Ramos (cell line): ENCODE results near the gene GMFB.

Experiments
- in situ Hi-C: fragments of 300-500 bp; cut with MboI; formaldehyde crosslinking; loops from one replicate; pipeline ENCODE4 v1.14.3; 2022; ENCODE audit warnings: low sequenced_read_pairs; ENCODE audit not compliant: unreplicated experiment

Gene GMFB

DNA sequence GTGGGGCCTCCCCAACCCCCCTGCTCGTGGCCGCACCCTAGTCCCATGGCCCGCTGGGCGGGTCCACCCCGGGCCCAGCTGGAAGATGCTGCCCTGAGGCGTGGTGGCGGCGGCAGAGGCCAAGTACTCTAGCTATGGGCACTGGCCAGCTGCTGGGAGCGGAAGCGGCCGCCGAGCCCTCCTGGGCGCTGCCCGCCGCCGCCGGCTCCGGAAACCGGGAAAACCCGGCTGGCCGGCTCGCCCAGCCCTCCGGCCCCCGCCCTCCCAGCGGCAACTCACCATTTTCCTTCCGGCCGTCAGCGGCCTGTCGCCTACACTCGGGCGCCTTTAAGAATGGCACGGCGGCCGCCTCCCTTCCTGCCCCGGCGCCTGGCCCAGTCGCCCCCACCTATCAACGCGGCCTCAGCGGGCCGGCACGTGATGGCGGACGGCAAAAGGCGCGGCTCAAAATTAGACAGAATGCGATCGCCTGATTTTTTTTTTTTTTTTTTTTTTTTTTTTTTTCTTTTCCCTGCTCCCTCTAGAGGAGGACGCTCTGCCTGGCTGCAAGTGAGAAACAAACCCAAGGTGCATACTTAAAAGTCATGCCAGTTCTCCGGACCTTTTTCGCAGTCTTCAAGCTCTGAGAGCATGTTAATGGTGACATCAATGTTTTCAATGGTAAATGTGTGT is at the start of gene GMFB:
Gene GMFB, minus strand, starts transcription at position 335 of the 672 bp plus-strand sequence. Its CDS starts 53 bp downstream, at position 282.
- in situ Hi-C loops: no loop called here

DNA sequence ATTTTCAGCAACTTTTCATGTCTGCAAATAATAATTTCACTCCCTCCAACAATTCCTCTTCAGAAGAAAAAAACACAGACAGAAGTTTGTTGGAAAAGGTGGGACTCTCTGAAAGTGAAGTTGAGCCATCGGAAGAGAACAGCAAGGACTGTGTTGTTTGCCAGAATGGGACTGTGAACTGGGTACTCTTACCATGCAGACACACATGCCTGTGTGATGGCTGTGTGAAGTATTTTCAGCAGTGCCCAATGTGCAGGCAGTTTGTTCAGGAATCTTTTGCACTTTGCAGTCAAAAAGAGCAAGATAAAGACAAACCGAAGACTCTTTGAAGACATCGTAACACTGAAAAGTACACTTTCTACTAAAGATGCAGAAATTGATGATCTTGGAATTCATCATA is 49.3 kb upstream of the GMFB start:
- in situ Hi-C loops: no loop called here

DNA sequence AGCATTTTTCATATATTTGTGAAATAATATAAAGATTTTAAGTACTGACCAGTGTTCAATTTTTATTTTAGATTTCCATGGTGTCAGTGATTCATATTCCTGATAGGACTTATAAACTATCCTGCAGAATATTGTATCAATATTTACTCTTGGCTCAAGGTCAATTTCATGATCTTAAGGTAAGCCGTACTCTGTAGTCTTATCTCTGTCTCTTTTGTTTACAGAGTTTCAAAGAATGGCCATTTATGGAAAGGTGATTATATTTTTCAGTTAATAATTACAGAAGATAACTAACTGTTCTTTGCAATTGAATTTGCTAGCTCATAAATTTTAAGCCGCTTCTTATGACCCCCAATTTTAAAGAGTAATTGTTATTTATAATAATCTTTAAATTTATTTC is 48.9 kb upstream of the GMFB start:
- in situ Hi-C loops: no loop called here

DNA sequence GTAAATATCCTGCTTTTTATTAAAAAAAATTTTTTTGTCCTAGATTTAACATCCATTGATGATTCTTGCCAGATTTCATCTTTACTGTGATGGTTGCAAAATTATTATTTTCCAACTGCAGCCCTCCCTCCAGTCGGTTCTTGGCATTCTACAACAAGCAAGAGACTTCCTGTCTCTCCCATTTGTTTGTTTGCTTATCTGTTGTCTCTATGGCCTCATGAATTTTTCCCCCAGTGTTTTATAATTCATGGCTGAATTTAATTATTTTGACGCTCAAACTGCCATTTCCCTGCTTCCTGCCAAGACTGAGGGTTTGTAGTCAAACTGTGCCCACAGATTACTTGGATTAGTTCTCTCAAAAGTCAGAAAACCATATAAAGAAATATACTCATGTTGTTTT is 46.9 kb upstream of the GMFB start:
- in situ Hi-C loops: no loop called here

DNA sequence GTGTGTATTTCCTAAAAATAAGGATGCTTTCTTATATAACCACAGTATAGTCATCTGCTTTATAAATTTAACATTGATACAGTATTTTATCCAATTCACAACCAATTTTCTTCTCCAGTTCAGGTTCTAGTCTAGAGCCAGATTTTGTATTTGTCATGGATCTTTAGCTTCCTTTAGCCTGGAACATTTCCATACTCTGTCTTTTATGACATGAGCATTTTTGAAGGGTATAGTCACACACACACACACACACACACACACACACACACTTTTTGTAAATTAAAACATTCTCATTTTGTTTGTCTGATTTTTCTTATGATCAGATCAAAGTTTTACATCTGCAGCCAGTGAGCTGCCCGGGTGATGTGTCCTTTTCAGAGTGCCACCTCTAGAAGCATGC is 46.3 kb upstream of the GMFB start:
- in situ Hi-C loops: no loop called here

DNA sequence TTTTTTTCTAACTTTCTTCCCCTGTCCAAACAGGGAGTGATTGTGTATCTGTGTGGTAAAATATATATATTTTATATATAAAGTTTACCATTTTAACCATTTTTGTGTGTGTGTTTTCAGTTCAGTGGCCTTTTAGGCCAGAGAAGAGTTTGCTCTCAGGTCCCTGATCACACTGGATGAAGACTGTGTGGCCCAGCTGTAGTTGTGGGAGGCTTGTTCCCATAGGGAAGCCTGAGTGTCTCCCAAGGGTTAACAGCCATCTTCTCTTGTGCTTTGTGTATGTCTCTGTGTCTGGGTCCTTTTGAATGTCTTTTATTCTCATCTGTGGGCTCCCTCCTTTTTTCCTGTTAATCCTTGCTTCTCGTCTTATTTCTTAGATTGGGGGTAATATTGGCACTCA is 44.3 kb upstream of the GMFB start:
- in situ Hi-C loops: no loop called here

DNA sequence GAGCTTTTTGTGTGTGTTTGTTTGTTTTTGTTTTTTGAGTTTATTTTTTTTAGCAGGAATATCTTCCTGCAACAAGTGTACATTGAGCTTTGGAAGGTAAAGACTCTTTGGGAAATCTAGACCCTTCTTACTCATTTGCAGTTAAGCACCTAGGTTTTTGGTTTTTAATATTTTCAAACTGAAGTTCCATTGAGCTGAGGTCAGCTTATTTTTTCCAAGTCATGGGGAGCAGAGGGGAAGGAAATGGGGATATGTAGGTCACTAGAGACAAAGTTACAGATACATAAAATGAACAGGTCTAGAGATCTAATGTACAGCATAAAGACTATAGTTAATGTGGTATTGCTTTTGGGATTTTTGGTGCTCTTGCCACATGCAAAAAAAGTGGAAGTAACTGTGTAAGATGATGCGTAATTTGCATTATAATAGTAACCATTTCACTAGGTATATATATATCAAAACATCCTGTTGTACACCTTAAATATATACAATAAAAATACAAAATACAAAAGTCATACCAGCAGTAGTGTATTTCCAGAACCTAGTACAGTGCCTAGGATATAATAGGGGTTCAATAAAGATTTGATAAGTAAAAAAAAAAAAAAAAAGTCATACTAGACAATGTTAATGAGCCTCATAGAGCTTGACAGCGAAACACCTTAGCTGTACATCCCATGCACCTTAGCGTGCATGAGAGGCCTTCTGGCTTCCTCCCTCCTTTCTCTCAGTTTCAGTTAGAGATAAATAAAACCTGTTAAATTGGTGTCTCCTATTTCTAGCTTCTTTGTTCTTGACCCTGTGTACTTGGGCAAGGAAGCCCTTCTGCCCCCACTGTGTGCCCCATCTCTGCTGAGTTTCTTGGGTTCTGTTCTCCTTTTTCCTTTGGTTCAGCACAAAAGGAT is 43.6 kb upstream of the GMFB start:
- in situ Hi-C loops: no loop called here

DNA sequence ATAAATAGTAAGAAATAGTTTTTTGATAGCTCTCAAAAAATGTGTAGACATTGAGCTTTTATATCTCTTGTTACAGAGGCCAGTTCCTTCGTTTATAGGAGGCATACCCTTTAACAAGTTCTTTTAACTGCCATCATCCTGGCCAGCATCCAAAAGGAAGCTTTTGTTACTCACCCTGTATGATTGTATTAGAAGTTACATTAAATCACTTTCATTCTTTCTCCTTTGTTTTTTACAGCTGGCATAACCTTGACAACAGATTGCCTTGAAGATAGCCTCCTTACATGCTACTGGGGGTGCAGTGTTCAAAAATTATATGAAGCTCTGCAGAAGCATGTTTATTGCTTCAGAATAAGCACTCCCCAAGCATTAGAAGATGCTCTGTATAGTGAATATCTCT is 41.0 kb upstream of the GMFB start:
- in situ Hi-C loops: no loop called here

DNA sequence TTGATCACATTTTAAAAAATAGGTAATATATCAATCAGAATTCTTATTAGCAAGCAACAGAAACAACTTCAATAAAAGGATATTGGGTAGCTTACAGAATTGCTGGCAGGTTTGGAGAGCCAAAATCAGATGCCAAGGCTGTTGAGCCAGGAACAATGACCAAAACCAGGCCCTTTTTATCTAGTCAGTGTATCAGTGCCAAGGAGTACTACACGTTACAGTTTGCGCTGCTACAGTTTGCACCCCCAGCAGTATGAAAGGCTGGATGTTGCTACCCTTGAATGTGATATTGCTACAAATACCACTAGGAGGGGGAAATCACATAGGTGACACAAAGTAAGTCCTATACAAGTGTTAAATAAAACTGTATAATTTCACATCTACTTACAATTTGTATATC is 40.2 kb upstream of the GMFB start:
- in situ Hi-C loops: no loop called here

DNA sequence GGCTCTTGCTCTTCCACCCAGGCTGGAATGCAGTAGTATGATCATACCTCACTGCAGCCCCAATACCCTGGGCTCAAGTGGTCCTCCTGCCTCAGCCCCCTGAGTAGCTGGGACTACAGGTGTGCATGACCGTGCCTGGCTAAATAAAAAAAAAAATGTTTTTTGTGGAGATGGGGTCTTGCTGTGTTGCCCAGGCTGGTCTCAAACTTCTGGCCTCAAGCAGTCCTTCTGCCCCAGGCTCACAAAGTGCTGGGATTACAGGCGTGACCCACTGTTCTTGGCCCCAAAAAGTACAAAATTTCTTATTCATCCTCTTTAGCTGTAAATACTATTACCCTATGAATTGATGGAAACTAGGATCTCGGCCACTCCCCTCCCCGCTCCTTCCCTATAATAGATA is 35.6 kb upstream of the GMFB start:
- in situ Hi-C loops: no loop called here

DNA sequence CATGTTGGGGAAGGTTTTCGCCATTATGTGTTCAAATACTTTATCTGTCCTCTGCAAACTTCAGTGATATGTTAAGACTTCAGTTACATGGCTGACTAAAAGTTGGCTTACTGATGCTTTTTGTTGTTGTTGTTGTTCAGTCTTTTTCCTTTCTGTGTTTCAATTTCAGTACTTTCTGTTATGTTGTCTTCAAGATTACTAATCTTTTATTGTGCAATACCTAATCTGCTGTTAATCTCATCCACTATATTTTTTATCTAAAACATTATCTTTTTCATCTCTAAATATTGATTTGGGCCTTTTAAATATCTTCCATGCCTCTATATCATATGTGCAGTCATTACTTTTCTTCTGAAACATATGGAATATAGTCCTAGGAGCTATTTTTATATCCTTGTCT is 27.9 kb upstream of the GMFB start:
- in situ Hi-C loops: no loop called here

DNA sequence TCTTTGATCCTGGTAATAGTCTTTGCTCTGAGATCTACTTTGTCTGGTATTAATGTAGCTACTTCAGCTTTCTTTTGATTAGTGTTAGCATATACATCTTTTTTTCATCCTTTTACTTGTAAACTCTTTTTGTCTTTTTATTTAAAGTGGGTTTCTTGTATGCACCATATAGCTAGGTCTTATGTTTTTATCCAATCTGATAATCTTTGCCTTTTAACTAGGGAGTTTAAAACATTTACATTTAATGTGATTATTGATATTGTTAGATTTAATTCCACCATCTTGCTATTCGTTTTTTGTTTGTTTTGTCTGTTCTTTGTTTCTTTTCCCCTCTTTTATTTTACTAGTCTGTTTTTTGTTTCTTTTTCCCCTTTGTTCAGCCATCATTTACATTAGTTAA is 26.9 kb upstream of the GMFB start:
- in situ Hi-C loops: no loop called here

DNA sequence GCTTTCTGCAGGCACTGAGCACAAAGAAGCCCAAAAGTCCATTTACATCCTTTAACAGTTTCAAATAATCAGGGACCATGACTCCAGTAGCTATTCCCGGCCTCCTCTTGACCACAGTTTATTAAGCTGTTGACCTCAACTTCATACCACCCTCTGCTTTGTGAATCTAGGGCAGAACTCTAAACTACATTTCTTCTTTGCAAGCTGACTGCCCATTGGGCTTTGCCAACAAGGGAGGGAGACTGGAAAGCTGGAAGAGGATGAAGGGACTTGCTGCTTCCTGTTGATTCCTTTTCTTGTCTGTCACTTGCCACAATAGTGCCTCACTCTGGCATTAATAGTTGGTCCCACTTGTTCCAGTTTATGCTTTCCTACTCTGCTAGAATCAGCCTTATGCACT is 23.6 kb upstream of the GMFB start:
- in situ Hi-C loops: no loop called here

DNA sequence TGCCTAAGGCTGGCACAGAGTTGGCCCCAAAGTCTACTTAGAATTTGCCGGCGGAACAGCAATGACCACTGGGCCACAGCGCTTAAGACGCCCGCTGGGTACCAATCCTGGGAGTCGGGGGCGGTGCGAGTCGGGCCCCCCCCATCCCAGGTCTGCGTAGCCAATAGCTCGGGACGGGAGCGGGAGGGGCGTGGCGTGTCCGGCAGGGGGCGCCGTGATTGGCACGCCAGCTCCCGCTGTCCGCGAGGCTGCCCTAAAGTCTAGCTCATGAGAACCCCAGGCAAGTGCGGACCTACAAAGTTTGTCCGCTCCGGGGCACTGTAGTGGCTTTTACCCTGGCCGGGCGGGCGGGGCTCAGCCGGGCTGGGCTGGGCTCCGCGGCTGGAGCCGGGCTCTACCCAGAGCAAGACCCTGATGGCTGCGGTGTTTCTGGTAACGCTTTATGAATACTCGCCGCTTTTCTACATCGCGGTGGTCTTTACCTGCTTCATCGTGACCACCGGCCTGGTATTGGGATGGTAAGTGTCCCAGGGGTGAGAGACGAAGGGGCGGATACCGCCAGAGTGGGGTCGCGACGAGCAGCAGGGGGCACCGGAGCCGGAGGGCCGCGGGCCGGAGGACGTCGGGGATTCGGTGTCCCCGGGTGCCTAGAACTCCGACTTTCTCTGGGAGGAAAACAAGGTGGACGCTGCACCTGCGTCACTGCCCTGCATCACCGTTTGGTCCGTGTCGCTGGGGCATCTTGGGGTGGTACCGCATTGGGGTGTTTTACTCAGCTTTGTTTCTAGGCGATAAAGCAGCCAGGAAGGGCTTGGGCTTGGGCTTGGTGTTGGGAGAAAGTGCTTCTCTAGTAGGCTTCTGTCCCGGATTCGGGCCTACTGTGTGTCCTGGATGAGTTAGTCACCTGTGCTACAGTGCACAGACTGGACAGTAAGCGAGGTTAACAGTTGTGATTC is 21.0 kb upstream of the GMFB start, which contains the start of gene CGRRF1:
Gene CGRRF1, plus strand, starts transcription at position 361 of the 956 bp plus-strand sequence. Its CDS starts 54 bp downstream, at position 415.
- in situ Hi-C loops: no loop called here

DNA sequence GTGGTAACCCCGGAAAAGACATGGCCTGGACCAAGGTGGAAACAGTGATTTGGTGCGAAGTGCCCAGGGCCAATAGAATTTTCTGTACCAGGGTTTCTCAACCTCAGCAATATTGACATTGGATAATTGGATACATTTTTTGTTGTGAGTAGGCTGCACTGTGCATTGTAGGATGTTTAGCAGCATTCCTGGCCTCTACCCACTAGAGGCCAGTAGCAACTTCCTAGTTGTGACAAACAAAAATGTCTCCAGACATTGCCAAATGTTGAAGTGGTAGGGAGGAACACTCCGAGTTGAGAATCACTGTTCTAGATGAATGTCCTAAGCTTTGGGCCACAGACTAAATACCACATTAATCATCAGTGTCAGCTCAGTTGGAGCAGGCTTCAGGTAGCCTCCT is 14.7 kb upstream of the GMFB start:
- in situ Hi-C loops: no loop called here

DNA sequence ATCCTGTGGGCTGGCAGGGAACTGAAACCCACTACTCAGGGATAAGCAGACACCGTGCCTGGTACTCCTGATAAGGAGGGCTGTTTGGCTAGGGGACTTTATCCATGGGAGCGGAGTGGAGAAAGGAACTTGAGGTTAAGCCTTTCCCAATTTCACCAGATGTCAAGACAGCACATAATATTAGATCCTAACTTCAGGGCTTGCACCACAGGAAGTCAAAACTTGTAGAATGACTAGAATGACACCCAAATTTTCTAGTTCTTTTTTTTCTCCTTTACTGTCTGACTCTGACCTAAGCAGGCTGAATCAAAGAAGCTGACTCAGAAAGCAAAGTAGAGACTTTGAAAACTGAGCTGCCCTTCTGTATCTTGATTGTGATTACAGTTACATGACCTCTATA is 13.8 kb upstream of the GMFB start:
- in situ Hi-C loops: no loop called here

DNA sequence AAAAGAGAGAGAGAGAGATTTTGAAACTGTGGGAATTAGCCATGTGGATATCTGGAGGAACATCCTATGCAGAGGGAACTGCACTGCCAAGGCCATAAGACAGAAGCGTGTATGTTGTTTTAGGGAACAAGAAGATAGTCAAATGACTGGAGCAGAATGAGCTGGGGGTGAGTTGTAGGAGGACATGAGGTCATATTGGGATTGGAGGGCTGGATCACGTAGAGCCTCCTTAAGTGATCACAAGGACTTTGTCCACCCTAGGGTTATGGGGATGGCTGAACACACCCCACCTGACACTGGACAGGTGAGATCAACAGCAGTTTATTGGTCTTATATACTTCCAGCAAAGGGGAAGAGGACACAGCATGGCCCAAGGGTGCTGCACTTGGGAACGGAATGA is 12.7 kb upstream of the GMFB start:
- in situ Hi-C loops: no loop called here

DNA sequence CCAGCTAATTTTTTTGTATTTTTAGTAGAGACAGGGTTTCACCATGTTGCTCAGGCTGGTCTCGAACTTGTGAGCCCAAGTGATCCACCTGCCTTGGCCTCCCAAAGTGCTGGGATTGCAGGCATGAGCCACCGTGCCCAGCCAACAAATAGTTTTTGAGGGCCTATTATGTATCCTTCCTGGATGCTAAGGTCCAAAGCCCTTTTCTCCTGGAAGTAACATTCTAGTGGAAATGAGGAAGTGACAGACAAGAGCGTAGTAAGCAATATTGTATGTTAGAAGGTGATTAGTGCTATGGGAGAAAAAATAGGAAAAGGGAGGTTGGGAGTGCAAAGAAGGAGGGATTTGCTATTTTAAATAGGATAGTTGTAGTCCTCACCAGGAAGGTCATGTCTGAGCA is 12.0 kb upstream of the GMFB start:
- in situ Hi-C loops: no loop called here

DNA sequence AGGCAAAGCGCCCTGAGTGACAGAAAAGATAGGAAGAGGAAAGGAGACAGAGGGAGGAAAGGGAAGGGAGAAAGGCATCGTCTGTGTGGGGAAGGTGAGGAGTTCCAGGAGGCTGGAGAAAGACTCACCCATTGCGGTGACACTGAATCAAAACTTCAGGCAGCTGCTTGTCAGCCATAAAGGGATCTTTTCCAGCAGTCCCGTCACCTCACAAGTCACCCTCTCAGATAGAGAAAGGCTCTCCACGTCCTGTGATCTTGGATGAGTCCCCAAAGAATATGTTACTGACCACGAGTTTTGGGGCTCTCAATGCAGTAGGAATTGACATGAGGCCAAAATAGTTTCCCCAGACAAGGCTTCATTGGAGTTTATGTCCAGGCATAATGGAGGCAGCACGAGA is 9.8 kb upstream of the GMFB start:
- in situ Hi-C loops: no loop called here

DNA sequence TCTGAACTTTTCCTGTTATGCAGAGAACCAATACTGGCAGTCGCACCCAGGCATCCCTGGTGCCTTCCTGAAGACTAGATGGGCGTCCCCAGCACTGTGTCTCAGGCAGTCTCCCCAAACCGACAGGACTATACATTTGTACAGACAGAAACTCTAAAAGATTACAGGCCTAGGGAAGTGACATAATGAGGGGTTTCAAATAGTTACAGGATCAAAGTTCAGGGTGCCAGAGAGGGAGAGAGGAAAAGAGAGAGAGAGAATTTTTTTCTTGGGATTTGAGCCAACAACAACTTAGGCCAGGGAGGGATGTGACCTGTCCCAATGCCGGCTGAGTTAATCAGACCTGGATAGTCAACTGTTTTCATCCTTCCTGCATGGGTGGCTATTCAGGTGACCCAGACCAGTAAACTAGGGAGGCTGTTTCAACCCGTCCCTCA is 9.3 kb upstream of the GMFB start:
- in situ Hi-C loops: no loop called here

DNA sequence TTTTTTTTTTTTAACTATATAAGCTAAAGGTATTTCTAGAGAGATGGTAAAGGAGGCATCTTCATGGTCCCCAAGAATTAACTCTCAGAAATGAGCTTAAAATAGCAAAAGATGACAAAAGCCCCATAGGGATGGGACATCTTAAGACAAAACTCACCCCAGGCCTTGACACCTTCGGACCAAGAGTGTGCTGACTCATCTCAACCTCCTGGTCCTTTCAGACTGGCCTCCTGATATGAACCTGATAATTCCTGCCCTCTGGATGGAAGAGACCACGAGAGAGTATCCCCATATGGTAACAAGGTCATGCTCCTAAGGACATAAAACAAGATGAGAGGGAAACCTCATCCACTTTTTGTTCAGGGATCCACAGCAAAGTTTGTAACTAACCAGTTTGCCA is 8.4 kb upstream of the GMFB start:
- in situ Hi-C loops: no loop called here
